ENCODE results near the gene MECP2.

The MECP2 gene

GRCh38 chrX:154015581-154016264, 81.8 kb downstream of the MECP2 start:
- no peak for TF ChIP-seq CTCF (IDR thresholded peaks at IDR 0.05; ENCODE audit: low read depth, low read length)
- H3K4me3 ChIP-seq (ENCODE audit: low read depth, low read length): no peak overlapping the region

- no peak for TF ChIP-seq CTCF (IDR thresholded peaks at IDR 0.05; ENCODE audit: low read depth, low read length)
Observed at GRCh38 chrX:154014429-154015380, 82.8 kb downstream of the MECP2 start.

GRCh38 chrX:154013614-154014360, 83.7 kb downstream of the MECP2 start:
- no peak overlapping the region for H3K4me3 ChIP-seq (ENCODE audit: low read depth, low read length)
- peak; percentile 93 for TF ChIP-seq CTCF (IDR thresholded peaks at IDR 0.05; ENCODE audit: low read depth, low read length)

More at GRCh38 chrX:154014429-154015380, 82.8 kb downstream of the MECP2 start:
- H3K4me3 ChIP-seq (ENCODE audit: low read depth, low read length): no peak overlapping the region

GRCh38 chrX:154013001-154013421, 84.5 kb downstream of the MECP2 start:
- no peak overlapping the region for H3K4me3 ChIP-seq (ENCODE audit: low read depth, low read length)
- TF ChIP-seq CTCF (IDR thresholded peaks at IDR 0.05; ENCODE audit: low read depth, low read length): no peak

- H3K4me3 ChIP-seq (ENCODE audit: low read depth, low read length): no peak overlapping the region
- no peak for TF ChIP-seq CTCF (IDR thresholded peaks at IDR 0.05; ENCODE audit: low read depth, low read length)
Observed at GRCh38 chrX:154012336-154012991, 85.1 kb downstream of the MECP2 start.

- no peak for TF ChIP-seq CTCF (IDR thresholded peaks at IDR 0.05; ENCODE audit: low read depth, low read length)
- no peak overlapping the region for H3K4me3 ChIP-seq (ENCODE audit: low read depth, low read length)
Observed at GRCh38 chrX:154011376-154012335, 85.9 kb downstream of the MECP2 start.

All from WI38 (cell line).